ENCODE results near the gene PDXK. TPM values are rescaled to one million over a fixed set of nuclear protein-coding genes. Genes with fewer than 3 reads are reported as not detected.

PDXK gene
- total and polyA plus RNA-seq, 3 donors from 2014 or later, result 277 to 871 (median 327) TPM

DNA sequence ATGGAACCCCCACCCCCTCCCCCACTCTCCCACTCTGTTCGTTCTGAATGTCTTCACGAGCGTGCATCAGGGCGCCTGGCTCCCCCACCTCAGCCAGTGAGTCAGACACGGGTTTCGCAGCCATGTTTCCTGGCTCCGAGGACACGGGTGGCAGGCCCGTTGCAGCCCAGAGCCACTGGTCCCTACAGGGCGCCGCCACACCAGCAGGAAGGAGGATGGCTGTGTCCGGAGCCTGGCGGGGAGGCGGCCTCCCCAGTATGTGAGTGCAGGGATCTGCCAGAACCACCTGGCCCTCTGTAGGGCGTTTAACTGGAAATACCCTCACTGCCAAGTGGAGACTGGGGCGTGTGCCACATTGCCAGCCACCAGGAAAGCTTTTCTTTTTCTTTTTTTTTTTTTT, 38.7 kb downstream of the PDXK start:
- no peak overlapping the region for H3K4me3 ChIP-seq
- H3K4me1 ChIP-seq, result peaks cover 31% of the 10 kb centered on the region
- intact Hi-C loops (cut with DNase I; ENCODE audit: low total_unique reads), result no loop called here
- peak overlapping the region; percentile 26 to 74 for H3K27ac ChIP-seq
- no peaks in the 10 kb centered on the region for H3K36me3 ChIP-seq (ENCODE audit: low read depth, missing control alignments)
- no peak for DNase-seq
- H3K27me3 ChIP-seq, result no peaks in the 10 kb centered on the region
- 70 to 84% methylated on average over 2 to 16 of the region's 16 CpGs for WGBS, 2 donors
- TF ChIP-seq CTCF (IDR thresholded peaks at IDR 0.05), result no peak
- no peak for TF ChIP-seq POLR2A (IDR thresholded peaks at IDR 0.05)
- H3K9me3 ChIP-seq, result no peaks in the 10 kb centered on the region

GRCh38 chr21:43758111-43758641, 39.2 kb downstream of the PDXK start:
- no peaks in the 10 kb centered on the region for H3K36me3 ChIP-seq (ENCODE audit: low read depth, missing control alignments)
- intact Hi-C loops (cut with DNase I; ENCODE audit: low total_unique reads), result no loop called here

DNA sequence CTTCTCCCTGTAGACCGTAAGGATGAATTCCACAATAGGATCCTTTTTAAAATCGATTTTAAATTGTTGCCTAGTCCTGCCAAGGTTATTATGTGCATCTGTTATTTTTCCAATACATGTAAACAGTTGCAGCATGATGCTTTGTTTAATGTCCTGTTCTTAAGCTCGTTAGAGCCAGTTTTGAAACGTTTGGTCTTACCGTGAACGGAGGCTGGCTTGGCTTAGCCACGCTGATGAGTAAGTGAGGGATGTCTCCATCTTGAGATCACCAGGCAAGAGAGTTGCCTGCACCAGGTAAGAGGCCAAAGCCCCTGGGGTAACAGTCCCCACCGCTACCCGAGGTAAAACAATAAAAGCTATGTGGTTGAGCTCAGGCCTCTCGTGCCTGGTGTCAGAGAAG, 39.9 kb downstream of the PDXK start:
- Histone ChIP-seq H3K27me3 (no peaks in the 10 kb centered on the region), H3K4me3 (no peak overlapping the region), H3K36me3 (ENCODE audit: low read depth, missing control alignments) (no peaks in the 10 kb centered on the region), H3K4me1 (peaks cover 31% of the 10 kb centered on the region), H3K27ac (peak overlapping the region; percentile 64 to 74), H3K9me3 (no peaks in the 10 kb centered on the region)
- WGBS, 2 donors, result 70 to 72% methylated on average over 10 of the region's 10 CpGs
- intact Hi-C loops (cut with DNase I; ENCODE audit: low total_unique reads), result no loop called here
- no peak for TF ChIP-seq CTCF (IDR thresholded peaks at IDR 0.05)
- TF ChIP-seq POLR2A (IDR thresholded peaks at IDR 0.05), result no peak
- DNase-seq, result no peak

More at GRCh38 chr21:43758111-43758641, 39.2 kb downstream of the PDXK start:
- DNase-seq, result peak; percentile 60
- H3K4me3 ChIP-seq, result no peak overlapping the region
- peak overlapping the region; percentile 64 to 74 for H3K27ac ChIP-seq
- peaks cover 31% of the 10 kb centered on the region for H3K4me1 ChIP-seq
- no peaks in the 10 kb centered on the region for H3K9me3 ChIP-seq
- TF ChIP-seq CTCF (IDR thresholded peaks at IDR 0.05), result no peak
- TF ChIP-seq POLR2A (IDR thresholded peaks at IDR 0.05), result no peak
- H3K27me3 ChIP-seq, result no peaks in the 10 kb centered on the region
- 36 to 48% methylated on average over 18 of the region's 18 CpGs for WGBS, 2 donors

- TF ChIP-seq CTCF (IDR thresholded peaks at IDR 0.05) (no peak), POLR2A (IDR thresholded peaks at IDR 0.05) (no peak)
- 89 to 94% methylated on average over 7 to 19 of the region's 19 CpGs for WGBS, 2 donors
- no peaks in the 10 kb centered on the region for H3K36me3 ChIP-seq (ENCODE audit: low read depth, missing control alignments)
- no peaks in the 10 kb centered on the region for H3K9me3 ChIP-seq
- H3K27ac ChIP-seq, result no peak overlapping the region
- peaks cover 27% of the 10 kb centered on the region for H3K4me1 ChIP-seq
- no peak overlapping the region for H3K4me3 ChIP-seq
- intact Hi-C loops (cut with DNase I; ENCODE audit: low total_unique reads), result no loop called here
- H3K27me3 ChIP-seq, result no peaks in the 10 kb centered on the region
- DNase-seq, result no peak
These were observed 40.7 kb downstream of the PDXK start for GRCh38 chr21:43759651-43760050.

DNA sequence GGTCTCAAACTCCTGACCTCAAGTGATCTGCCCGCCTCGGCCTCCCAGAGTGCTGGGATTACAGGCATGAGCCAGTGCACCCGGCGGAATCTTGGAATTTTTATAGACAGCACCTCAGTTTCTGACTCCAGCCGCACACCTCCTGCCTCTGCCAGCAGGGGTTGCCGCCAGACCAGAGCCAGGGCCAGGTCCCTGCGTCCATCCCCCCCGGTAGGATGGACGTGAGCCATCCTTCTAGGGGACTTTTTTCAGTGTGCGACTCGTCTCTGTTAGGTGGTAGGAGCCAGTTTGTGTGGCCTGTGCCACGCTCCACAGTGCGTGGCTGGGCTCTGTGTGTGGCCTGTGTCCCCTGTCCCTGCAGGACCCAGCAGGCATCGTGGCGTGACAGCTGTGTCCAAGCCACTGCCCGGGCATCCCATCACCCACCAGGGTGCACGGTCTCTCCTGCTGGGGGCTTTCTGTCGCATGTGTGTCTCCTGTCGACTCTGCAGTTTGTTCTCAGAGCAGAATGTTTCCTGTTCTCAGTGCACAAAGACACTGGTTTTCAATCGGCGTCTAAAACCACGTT, 41.5 kb downstream of the PDXK start:
- WGBS, 2 donors, result 95 to 96% methylated on average over 13 to 22 of the region's 22 CpGs
- Histone ChIP-seq H3K4me3 (no peak overlapping the region), H3K36me3 (ENCODE audit: low read depth, missing control alignments) (no peaks in the 10 kb centered on the region), H3K27me3 (no peaks in the 10 kb centered on the region), H3K4me1 (peaks cover 23% of the 10 kb centered on the region), H3K9me3 (no peaks in the 10 kb centered on the region), H3K27ac (no peak overlapping the region)
- TF ChIP-seq CTCF (IDR thresholded peaks at IDR 0.05), result no peak
- TF ChIP-seq POLR2A (IDR thresholded peaks at IDR 0.05), result no peak
- intact Hi-C loops (cut with DNase I; ENCODE audit: low total_unique reads), result no loop called here
- no peak for DNase-seq

Data from testis (tissue), 3 donors.